GM21360 (cell line): ENCODE data around the gene DLEU7.

Experiments
- ATAC-seq: cut with Tn5 transposase; IDR thresholded peaks from one replicate; pipeline ENCODE4 v1.9.1; 2021; ENCODE audit warnings: mild to moderate bottlenecking, moderate library complexity; ENCODE audit not compliant: unreplicated experiment

The DLEU7 gene

GRCh38 chr13:50844084-50844875, 788 bp upstream of the DLEU7 start:
- ATAC-seq, result no peak

GRCh38 chr13:50842990-50843256, 569 bp downstream of the DLEU7 start:
- no peak for ATAC-seq

GRCh38 chr13:50842251-50842989, 1.1 kb downstream of the DLEU7 start:
- ATAC-seq, result no peak

- ATAC-seq, result no peak
These were observed 1.7 kb downstream of the DLEU7 start for GRCh38 chr13:50841786-50842185.

- no peak for ATAC-seq
These were observed 3.2 kb downstream of the DLEU7 start for GRCh38 chr13:50840284-50840683.

GRCh38 chr13:50839828-50840227, 3.7 kb downstream of the DLEU7 start:
- ATAC-seq, result no peak

GRCh38 chr13:50838701-50839100, 4.8 kb downstream of the DLEU7 start:
- ATAC-seq, result no peak

- no peak for ATAC-seq
These were observed 5.5 kb downstream of the DLEU7 start for GRCh38 chr13:50838031-50838430.

GRCh38 chr13:50831512-50831911, 12.0 kb downstream of the DLEU7 start:
- no peak for ATAC-seq

GRCh38 chr13:50829896-50830295, 13.6 kb downstream of the DLEU7 start:
- no peak for ATAC-seq

GRCh38 chr13:50829226-50829625, 14.3 kb downstream of the DLEU7 start:
- ATAC-seq, result no peak

- no peak for ATAC-seq
These were observed 17.5 kb downstream of the DLEU7 start for GRCh38 chr13:50826035-50826434.

GRCh38 chr13:50812242-50812641, 31.2 kb downstream of the DLEU7 start:
- ATAC-seq, result no peak

GRCh38 chr13:50810998-50811397, 32.5 kb downstream of the DLEU7 start:
- ATAC-seq, result peak; percentile 95

- no peak for ATAC-seq
These were observed 33.0 kb downstream of the DLEU7 start for GRCh38 chr13:50810468-50810867.

GRCh38 chr13:50809133-50810090, 34.1 kb downstream of the DLEU7 start:
- no peak for ATAC-seq

GRCh38 chr13:50805805-50806204, 37.7 kb downstream of the DLEU7 start:
- no peak for ATAC-seq

GRCh38 chr13:50801087-50801931, 42.2 kb downstream of the DLEU7 start:
- peak; percentile 89 for ATAC-seq

GRCh38 chr13:50800091-50800739, 43.3 kb downstream of the DLEU7 start:
- no peak for ATAC-seq

GRCh38 chr13:50798923-50799322, 44.6 kb downstream of the DLEU7 start:
- no peak for ATAC-seq
